ENCODE measurements around the gene CTNNB1.

CTNNB1 gene

DNA sequence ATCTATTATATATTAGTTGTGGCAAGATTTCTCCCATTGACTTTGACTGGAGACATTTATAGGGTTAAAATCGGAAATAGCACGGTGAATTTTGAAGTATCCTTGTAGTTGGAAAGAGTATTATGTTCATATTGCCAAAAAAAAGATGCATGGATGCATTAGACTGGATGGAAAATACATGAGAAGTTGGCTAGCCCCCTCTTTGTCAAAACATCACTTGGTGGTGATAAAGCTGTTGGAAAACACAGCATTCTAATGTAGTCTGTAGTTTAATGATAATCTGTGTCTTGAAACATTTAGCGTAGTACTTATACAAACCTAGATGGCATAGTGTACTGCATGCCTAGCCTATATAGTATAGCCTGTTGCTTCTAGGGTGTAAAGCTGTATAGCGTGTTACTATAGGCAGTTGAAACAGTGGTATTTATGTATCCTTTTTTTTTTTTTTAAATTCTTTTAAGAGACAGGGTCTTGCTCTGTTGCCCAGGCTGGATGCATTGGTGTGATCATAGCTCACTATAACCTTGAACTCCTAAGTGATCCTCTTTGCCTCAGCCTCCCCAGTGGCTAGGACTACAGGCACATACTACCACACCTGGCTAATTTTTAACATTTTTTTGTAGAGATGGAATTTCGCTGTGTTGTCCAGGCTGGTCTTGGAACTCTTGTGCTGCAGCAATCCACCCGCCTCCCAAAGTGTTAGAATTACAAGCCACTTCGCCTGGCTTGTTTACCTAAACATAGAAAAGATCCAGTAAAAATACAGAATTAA lies 21.8 kb downstream of the CTNNB1 start:
- DNase-seq (ENCODE audit: low read depth) = no peak

GRCh38 chr3:41222012-41222411 lies 22.7 kb downstream of the CTNNB1 start:
- no peak for DNase-seq (ENCODE audit: low read depth)

DNA sequence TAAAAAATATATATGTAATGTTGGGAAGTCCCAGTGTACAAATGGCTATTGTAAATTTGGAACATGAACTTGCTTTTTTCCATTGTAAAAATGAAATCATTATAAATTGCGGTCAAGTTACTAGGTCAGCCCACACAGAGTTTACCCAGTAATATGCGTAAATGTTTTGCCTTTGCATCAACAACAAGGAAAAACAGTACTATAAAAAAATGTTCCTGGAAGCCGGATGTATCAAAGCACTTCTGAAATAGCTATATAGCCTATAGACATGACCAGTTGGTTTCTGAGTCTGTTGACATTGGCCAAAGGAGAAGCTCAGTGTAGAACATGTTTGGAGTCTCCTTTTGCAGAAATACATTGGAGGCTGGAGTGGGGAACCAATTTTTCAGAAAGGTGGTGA lies 23.2 kb downstream of the CTNNB1 start:
- no peak for DNase-seq (ENCODE audit: low read depth)

GRCh38 chr3:41223078-41223477 lies 23.8 kb downstream of the CTNNB1 start:
- no peak for DNase-seq (ENCODE audit: low read depth)

GRCh38 chr3:41223691-41224090 lies 24.4 kb downstream of the CTNNB1 start:
- no peak for DNase-seq (ENCODE audit: low read depth)

DNA sequence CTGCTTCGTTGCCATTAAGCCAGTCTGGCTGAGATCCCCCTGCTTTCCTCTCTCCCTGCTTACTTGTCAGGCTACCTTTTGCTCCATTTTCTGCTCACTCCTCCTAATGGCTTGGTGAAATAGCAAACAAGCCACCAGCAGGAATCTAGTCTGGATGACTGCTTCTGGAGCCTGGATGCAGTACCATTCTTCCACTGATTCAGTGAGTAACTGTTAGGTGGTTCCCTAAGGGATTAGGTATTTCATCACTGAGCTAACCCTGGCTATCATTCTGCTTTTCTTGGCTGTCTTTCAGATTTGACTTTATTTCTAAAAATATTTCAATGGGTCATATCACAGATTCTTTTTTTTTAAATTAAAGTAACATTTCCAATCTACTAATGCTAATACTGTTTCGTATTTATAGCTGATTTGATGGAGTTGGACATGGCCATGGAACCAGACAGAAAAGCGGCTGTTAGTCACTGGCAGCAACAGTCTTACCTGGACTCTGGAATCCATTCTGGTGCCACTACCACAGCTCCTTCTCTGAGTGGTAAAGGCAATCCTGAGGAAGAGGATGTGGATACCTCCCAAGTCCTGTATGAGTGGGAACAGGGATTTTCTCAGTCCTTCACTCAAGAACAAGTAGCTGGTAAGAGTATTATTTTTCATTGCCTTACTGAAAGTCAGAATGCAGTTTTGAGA lies 25.0 kb downstream of the CTNNB1 start:
- no peak for DNase-seq (ENCODE audit: low read depth)

GRCh38 chr3:41234823-41235721 lies 35.8 kb downstream of the CTNNB1 start:
- DNase-seq (ENCODE audit: low read depth) = no peak

DNA sequence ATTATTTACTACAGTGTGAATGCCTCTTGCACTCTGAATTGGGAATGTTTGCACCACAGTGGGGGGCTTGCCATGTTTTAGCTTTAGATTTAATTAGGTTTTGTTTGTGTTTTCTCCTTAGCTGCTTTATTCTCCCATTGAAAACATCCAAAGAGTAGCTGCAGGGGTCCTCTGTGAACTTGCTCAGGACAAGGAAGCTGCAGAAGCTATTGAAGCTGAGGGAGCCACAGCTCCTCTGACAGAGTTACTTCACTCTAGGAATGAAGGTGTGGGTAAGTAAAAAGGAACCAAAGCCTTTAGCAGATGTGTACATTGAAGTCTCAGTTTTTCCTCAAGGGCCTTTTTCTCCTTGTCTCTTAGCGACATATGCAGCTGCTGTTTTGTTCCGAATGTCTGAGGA lies 36.9 kb downstream of the CTNNB1 start:
- DNase-seq (ENCODE audit: low read depth) = no peak

GRCh38 chr3:41237907-41238306 lies 38.6 kb downstream of the CTNNB1 start:
- no peak for DNase-seq (ENCODE audit: low read depth)

DNA sequence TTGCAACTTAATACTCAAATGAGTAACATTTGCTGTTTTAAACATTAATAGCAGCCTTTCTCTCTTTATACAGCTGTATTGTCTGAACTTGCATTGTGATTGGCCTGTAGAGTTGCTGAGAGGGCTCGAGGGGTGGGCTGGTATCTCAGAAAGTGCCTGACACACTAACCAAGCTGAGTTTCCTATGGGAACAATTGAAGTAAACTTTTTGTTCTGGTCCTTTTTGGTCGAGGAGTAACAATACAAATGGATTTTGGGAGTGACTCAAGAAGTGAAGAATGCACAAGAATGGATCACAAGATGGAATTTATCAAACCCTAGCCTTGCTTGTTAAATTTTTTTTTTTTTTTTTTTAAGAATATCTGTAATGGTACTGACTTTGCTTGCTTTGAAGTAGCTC lies 40.3 kb downstream of the CTNNB1 start:
- no peak for DNase-seq (ENCODE audit: low read depth)

GRCh38 chr3:41241161-41241560 lies 41.9 kb downstream of the CTNNB1 start:
- DNase-seq (ENCODE audit: low read depth) = no peak

- no peak for DNase-seq (ENCODE audit: low read depth)
These were observed 42.7 kb downstream of the CTNNB1 start for GRCh38 chr3:41241800-41242571.

- no peak for DNase-seq (ENCODE audit: low read depth)
These were observed 43.9 kb downstream of the CTNNB1 start for GRCh38 chr3:41243183-41243582.

DNA sequence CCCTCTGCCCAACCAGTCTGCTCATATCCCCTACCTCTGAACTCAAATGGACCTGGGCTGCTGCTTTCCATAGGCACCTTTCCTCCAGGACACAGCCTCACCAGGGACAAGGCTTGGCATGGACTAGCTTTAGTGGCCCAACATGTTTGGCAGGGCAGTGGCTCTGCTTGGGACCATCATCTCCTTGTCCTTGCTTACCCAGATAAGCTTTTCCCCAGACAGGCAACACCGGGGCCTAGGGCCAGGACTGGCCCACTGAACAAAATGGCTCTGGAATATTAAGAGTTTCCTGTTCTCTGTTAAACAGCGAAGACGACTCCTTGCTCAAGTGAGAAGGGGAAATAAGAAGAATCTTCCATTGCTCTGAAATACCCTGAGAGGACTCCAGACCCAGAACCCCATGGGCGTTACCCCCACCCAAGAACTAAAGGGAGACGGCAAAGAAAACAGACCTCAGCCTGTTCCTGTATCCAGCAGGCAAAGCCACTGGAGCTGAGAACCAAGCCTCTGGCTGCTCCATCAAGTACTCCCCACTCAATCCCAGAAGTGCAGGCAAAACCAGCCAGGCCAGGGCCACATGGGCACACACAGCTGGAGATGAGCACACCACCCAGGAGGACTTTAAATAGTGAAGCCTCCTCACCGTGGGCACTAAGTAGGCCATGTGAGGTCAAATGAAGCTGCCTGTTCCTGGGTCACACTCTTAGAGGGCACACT lies 45.5 kb downstream of the CTNNB1 start:
- DNase-seq (ENCODE audit: low read depth) = no peak

- no peak for DNase-seq (ENCODE audit: low read depth)
These were observed 48.0 kb downstream of the CTNNB1 start for GRCh38 chr3:41247055-41248004.

- no peak for DNase-seq (ENCODE audit: low read depth)
These were observed 49.2 kb downstream of the CTNNB1 start for GRCh38 chr3:41248525-41248924.

GRCh38 chr3:41249318-41249717 lies 50.0 kb downstream of the CTNNB1 start:
- DNase-seq (ENCODE audit: low read depth) = no peak

GRCh38 chr3:41250825-41251224 lies 51.5 kb downstream of the CTNNB1 start:
- no peak for DNase-seq (ENCODE audit: low read depth)

DNA sequence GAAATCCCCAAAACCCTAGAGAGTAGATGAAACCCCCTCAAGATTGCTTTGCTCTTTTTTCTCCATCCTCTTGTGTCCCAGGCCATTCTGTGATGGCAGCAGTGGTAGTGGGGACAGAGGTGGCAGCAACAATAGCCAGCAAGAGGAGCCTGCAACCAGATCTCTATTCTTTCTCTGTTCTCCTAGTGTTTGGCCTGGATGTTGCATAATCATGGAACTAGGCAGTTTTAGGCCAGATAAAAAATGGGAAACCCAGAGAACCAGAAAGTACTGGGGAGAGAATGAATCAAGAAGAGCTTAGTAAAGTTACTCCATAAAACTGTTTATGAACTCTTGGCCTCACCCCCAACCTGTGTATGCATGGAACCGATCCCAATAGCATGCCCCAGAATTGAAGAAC lies 52.3 kb downstream of the CTNNB1 start:
- DNase-seq (ENCODE audit: low read depth) = no peak

DNA sequence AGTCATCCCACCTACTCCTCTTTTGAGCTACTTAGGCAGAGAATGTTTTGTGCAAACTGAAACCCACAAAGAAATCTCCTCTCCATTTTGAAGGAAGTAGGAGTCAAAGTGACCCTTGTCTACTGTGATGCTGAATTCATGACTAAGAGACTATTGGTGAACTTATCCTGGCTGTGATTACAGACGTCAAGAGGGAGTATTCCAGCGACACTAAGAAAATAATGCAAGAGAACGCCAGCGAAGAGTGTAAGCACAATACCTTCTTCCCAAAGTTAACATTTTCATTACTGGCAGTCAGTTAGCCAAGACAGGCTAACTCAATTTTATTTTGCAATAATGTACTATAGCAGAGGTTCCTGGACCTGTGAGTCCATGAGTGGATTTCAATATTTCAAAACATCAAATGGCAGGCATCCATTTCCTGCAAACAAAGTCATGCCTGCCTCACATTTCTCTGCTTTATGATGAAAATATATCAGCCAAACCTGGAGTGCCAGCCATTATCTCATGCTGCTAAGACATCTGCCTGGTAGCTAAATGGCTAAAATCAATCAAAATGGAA lies 59.0 kb downstream of the CTNNB1 start:
- no peak for DNase-seq (ENCODE audit: low read depth)
